ENCODE data around the gene ELP4. TPM values are rescaled to one million over a fixed set of nuclear protein-coding genes. Genes with fewer than 3 reads are reported as not detected.

ELP4 gene
- total RNA-seq, 1 donor from 2014 or later: 147 TPM

- peak; percentile 36 for DNase-seq (ENCODE audit: low spot score)
- Mint-ChIP-seq H3K4me3 (no peak overlapping the region), H3K36me3 (peaks cover 6% of the 10 kb centered on the region), H3K27me3 (ENCODE audit: insufficient read depth, low read depth) (no peaks in the 10 kb centered on the region), H3K27ac (no peak overlapping the region), H3K4me1 (peaks cover 29% of the 10 kb centered on the region), H3K9me3 (no peaks in the 10 kb centered on the region)
- H2AFZ ChIP-seq (replicated peaks): no peak overlapping the region
- no peaks in the 10 kb centered on the region for H3K36me3 ChIP-seq
- H4K20me1 ChIP-seq (ENCODE audit: low read depth): peaks cover 11% of the 10 kb centered on the region
- H3K4me2 ChIP-seq: peak overlapping the region; percentile 12
- H3K4me3 ChIP-seq: no peak overlapping the region
- no peak for TF ChIP-seq EZH2 (IDR thresholded peaks at IDR 0.05)
- TF ChIP-seq CTCF (IDR thresholded peaks at IDR 0.05): no peak
- no peak for TF ChIP-seq EZH2phosphoT487 (IDR thresholded peaks at IDR 0.05)
- no peaks in the 10 kb centered on the region for H3K27me3 ChIP-seq
- H3F3A ChIP-seq (ENCODE audit: low read depth): peaks cover 41% of the 10 kb centered on the region
- H3K79me2 ChIP-seq (ENCODE audit: low read depth): no peaks in the 10 kb centered on the region
- no peak overlapping the region for H3K9ac ChIP-seq
- no peaks in the 10 kb centered on the region for H3K9me3 ChIP-seq (ENCODE audit: low read depth)
- peak overlapping the region; percentile 15 for H3K27ac ChIP-seq
- peaks cover 39% of the 10 kb centered on the region for H3K4me1 ChIP-seq
These were observed 145.9 kb downstream of the ELP4 start for GRCh38 chr11:31655483-31655882.

DNA sequence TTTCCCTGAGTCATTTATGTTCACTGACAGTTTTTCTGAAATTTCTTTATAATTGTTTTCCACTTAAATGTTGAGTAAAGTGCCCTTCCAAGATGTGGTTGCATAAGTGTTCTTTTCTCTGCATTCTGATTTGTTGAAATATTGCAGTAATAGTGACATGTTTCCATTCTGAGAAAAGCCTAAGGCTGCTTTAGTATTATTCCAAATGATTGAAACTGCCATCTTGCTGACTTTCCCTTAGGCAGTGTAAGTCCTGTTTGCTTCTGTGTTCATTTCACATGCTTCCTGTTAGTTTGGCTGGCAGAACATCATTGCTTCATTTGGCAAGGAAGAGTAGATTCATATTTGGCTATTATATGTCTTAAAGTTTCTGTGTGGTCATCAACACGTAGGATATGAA is 146.5 kb downstream of the ELP4 start:
- Mint-ChIP-seq H3K27ac (no peak overlapping the region), H3K36me3 (peaks cover 7% of the 10 kb centered on the region), H3K4me1 (peaks cover 24% of the 10 kb centered on the region), H3K27me3 (ENCODE audit: insufficient read depth, low read depth) (no peaks in the 10 kb centered on the region), H3K4me3 (no peak overlapping the region), H3K9me3 (no peaks in the 10 kb centered on the region)
- H3K9me3 ChIP-seq (ENCODE audit: low read depth): no peaks in the 10 kb centered on the region
- no peak overlapping the region for H3K4me2 ChIP-seq
- peak overlapping the region; percentile 15 for H3K27ac ChIP-seq
- peaks cover 34% of the 10 kb centered on the region for H3K4me1 ChIP-seq
- H2AFZ ChIP-seq (replicated peaks): no peak overlapping the region
- DNase-seq (ENCODE audit: low spot score): no peak
- H3K27me3 ChIP-seq: no peaks in the 10 kb centered on the region
- H4K20me1 ChIP-seq (ENCODE audit: low read depth): peaks cover 7% of the 10 kb centered on the region
- no peak for TF ChIP-seq EZH2 (IDR thresholded peaks at IDR 0.05)
- TF ChIP-seq CTCF (IDR thresholded peaks at IDR 0.05): no peak
- TF ChIP-seq EZH2phosphoT487 (IDR thresholded peaks at IDR 0.05): no peak
- no peaks in the 10 kb centered on the region for H3K36me3 ChIP-seq
- H3K9ac ChIP-seq: no peak overlapping the region
- H3F3A ChIP-seq (ENCODE audit: low read depth): peaks cover 37% of the 10 kb centered on the region
- no peak overlapping the region for H3K4me3 ChIP-seq
- no peaks in the 10 kb centered on the region for H3K79me2 ChIP-seq (ENCODE audit: low read depth)

DNA sequence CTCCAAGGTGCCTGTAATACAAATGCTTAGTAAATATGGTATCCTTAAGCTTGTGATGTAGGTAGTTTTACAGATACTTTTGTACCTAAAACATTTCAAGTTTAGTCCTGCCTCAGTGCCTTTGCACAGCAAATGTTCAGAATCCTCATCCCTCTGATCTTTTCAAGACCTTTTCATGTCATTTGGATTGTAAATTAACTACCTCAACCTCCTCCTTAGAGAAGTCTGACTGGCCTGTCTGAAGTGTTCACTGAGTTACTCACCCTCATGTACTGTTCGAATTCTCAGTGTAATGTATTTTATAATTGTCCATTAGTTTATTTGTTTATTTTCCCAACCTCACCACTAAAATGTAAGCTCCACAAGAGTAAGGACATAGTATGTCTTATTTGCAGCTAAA is 147.5 kb downstream of the ELP4 start:
- DNase-seq (ENCODE audit: low spot score): no peak
- no peak for TF ChIP-seq EZH2 (IDR thresholded peaks at IDR 0.05)
- no peak for TF ChIP-seq CTCF (IDR thresholded peaks at IDR 0.05)
- no peak for TF ChIP-seq EZH2phosphoT487 (IDR thresholded peaks at IDR 0.05)
- Histone ChIP-seq H3K27me3 (no peaks in the 10 kb centered on the region), H3K79me2 (ENCODE audit: low read depth) (no peaks in the 10 kb centered on the region), H3F3A (ENCODE audit: low read depth) (peaks cover 33% of the 10 kb centered on the region), H3K4me2 (no peak overlapping the region), H4K20me1 (ENCODE audit: low read depth) (no peaks in the 10 kb centered on the region), H3K36me3 (no peaks in the 10 kb centered on the region), H2AFZ (replicated peaks) (no peak overlapping the region), H3K4me1 (peaks cover 27% of the 10 kb centered on the region), H3K9ac (no peak overlapping the region), H3K27ac (no peak overlapping the region), H3K9me3 (ENCODE audit: low read depth) (no peaks in the 10 kb centered on the region), H3K4me3 (no peak overlapping the region)
- H3K9me3 Mint-ChIP-seq: no peaks in the 10 kb centered on the region
- H3K27ac Mint-ChIP-seq: no peak overlapping the region
- H3K27me3 Mint-ChIP-seq (ENCODE audit: insufficient read depth, low read depth): no peaks in the 10 kb centered on the region
- peaks cover 22% of the 10 kb centered on the region for H3K4me1 Mint-ChIP-seq
- H3K36me3 Mint-ChIP-seq: peaks cover 7% of the 10 kb centered on the region
- no peak overlapping the region for H3K4me3 Mint-ChIP-seq

Measured in neural progenitor cell (in vitro differentiated cells).